Measurements from ENCODE around the gene RUNDC3A.

DNA sequence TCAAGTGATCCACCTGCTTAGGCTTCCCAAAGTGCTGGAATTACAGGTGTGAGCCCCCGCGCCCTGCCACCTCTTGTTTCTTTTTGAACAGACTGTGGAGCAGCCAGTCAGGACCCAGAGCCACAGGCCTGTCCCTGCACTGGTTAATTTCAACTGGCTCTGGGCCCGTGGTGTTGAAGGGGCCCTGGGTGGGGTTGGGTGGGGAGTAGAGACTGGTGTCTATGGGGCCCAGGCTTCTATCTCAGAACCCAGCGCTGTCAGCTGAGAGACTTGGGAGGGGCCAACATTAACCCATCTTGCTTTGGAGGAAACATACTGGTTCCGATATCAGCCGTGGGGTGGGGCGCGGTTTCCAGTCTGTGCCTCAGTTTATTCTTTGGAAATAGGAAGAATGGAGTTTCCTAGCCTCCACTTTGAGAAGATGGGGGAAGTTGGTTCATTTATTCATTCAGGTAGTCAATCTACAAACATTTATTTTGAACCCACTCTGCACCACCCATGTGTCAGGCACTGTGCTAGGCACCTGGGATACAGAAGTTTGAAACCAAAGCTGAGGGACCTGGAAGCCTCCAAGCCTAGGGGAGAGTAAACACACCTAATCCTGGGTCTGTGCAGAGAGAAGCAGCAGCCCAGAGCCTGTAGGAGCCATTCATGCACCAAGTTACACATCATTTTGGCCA is 24.9 kb upstream of the RUNDC3A start:
- TF ChIP-seq, protein P1, sequence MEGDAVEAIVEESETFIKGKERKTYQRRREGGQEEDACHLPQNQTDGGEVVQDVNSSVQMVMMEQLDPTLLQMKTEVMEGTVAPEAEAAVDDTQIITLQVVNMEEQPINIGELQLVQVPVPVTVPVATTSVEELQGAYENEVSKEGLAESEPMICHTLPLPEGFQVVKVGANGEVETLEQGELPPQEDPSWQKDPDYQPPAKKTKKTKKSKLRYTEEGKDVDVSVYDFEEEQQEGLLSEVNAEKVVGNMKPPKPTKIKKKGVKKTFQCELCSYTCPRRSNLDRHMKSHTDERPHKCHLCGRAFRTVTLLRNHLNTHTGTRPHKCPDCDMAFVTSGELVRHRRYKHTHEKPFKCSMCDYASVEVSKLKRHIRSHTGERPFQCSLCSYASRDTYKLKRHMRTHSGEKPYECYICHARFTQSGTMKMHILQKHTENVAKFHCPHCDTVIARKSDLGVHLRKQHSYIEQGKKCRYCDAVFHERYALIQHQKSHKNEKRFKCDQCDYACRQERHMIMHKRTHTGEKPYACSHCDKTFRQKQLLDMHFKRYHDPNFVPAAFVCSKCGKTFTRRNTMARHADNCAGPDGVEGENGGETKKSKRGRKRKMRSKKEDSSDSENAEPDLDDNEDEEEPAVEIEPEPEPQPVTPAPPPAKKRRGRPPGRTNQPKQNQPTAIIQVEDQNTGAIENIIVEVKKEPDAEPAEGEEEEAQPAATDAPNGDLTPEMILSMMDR (IDR thresholded peaks at IDR 0.05): no peak
- no peak for TF ChIP-seq POLR2A (IDR thresholded peaks at IDR 0.05)
- no peak for TF ChIP-seq POLR2AphosphoS5 (IDR thresholded peaks at IDR 0.05)

Data from gastroesophageal sphincter (tissue), 3 donors.